GM12878 (cell line): ENCODE data around the gene CFAP65. TPM values are rescaled to one million over a fixed set of nuclear protein-coding genes. Genes with fewer than 3 reads are reported as not detected.

Experiments
- ATAC-seq: fragments of 200-7000 bp; cut with Tn5 transposase; 3 replicates; pipeline ENCODE4 v1.9.1; 2020; ENCODE audit warnings: mild to moderate bottlenecking, moderate library complexity
- BruUV-seq: library from RNA; stranded (reverse); fragments of 400-500 nt; replicated peaks from 2 replicates; lab custom pipeline; 2021; lab: Mats Ljungman, UMichigan
- CTCF ChIA-PET: fragments of 300-600 bp; sonication (Branson Sonifier 250); formaldehyde crosslinking; extraction: SDS; loops from one replicate; lab custom pipeline; 2021; ENCODE audit warnings: inconsistent platforms; lab: Yijun Ruan, JAX
- POLR2A ChIA-PET: fragments of 350-600 bp; formaldehyde crosslinking; extraction: SDS; loops from one replicate; lab custom pipeline; 2021; ENCODE audit warnings: inconsistent platforms; lab: Charles Lee
- RAD21 ChIA-PET: fragments of 300-600 bp; sonication (Branson Sonifier 250); formaldehyde crosslinking; loops from one replicate; lab custom pipeline; 2023; ENCODE audit warnings: antibody characterized with exemption; ENCODE audit not compliant: unreplicated experiment; lab: Charles Lee
- SMC1A ChIA-PET: fragments of 300-600 bp; sonication (Branson Sonifier 250); formaldehyde crosslinking; loops from one replicate; lab custom pipeline; 2023; ENCODE audit not compliant: unreplicated experiment, uncharacterized antibody; lab: Charles Lee
- DNase-seq: peaks from one replicate; pipeline ENCODE4 v3.0.0-alpha.2; 2011; ENCODE audit warnings: low read depth, low spot score
- FAIRE-seq: peaks from 3 replicates; lab custom pipeline; 2011; peaks lifted over from hg19 to GRCh38; lab: Jason Lieb, UNC
- H2AFZ ChIP-seq: 2 replicates; pipeline ENCODE4 v1.6.0; 2011; ENCODE audit warnings: low read depth, low read length, control low read depth; ENCODE audit not compliant: control insufficient read depth
- H3K27ac ChIP-seq: 2 replicates; pipeline ENCODE4 v1.5.1; 2011; ENCODE audit warnings: control low read depth; ENCODE audit not compliant: control insufficient read depth, insufficient read depth
- H3K27me3 ChIP-seq, 2 experiments: replicated peaks in 1 of 2; 2 replicates each; pipeline versions ENCODE4 v1.6.0 to v1.6.1; 2011; ENCODE audit warnings: low read length in 1 of 2; ENCODE audit not compliant: control insufficient read depth in 2 of 2, insufficient read depth in 2 of 2
- H3K36me3 ChIP-seq, 2 experiments: 2 replicates each; pipeline ENCODE4 v1.5.1; 2011; ENCODE audit warnings: low read length in 1 of 2; ENCODE audit not compliant: control insufficient read depth in 2 of 2, insufficient read depth in 2 of 2
- H3K4me1 ChIP-seq: 2 replicates; pipeline ENCODE4 v1.6.1; 2011; ENCODE audit warnings: mild to moderate bottlenecking, low read length, moderate library complexity, mixed read lengths; ENCODE audit not compliant: control insufficient read depth, insufficient read depth
- H3K4me2 ChIP-seq: 2 replicates; pipeline ENCODE4 v1.6.0; 2011; ENCODE audit warnings: control low read depth; ENCODE audit not compliant: control insufficient read depth, insufficient read depth
- H3K4me3 ChIP-seq: fragments of 200-600 bp; sonication (generic); 2 replicates; pipeline ENCODE4 v1.5.1; 2016
- H3K79me2 ChIP-seq: 2 replicates; pipeline ENCODE4 v1.6.0; 2011; ENCODE audit warnings: low read length; ENCODE audit not compliant: control insufficient read depth, insufficient read depth
- H3K9ac ChIP-seq: 2 replicates; pipeline ENCODE4 v1.8.0; 2011; ENCODE audit warnings: low read length, control low read depth, mixed read lengths; ENCODE audit not compliant: control insufficient read depth, insufficient read depth
- H3K9me3 ChIP-seq: replicated peaks from 3 replicates; pipeline ENCODE4 v1.5.1; 2011; ENCODE audit warnings: mild to moderate bottlenecking, low read length; ENCODE audit not compliant: control insufficient read depth, insufficient read depth
- H4K20me1 ChIP-seq: 2 replicates; pipeline ENCODE4 v1.6.0; 2011; ENCODE audit not compliant: control insufficient read depth, insufficient read depth
- BCLAF1 ChIP-seq: fragments of 450-650 bp; IDR thresholded peaks from 2 replicates; pipeline ENCODE4 v1.6.1; 2017; ENCODE audit warnings: antibody characterized with exemption, mild to moderate bottlenecking, moderate library complexity
- MXI1 ChIP-seq: fragments of 150-350 bp; IDR thresholded peaks from 2 replicates; pipeline ENCODE4 v1.6.1; 2011; ENCODE audit warnings: low read depth, mild to moderate bottlenecking, inconsistent platforms, low read length, improper control_type of control experiment
- NFIC ChIP-seq: IDR thresholded peaks from 2 replicates; pipeline ENCODE4 v1.6.1; 2012; ENCODE audit warnings: low read depth, mild to moderate bottlenecking, inconsistent platforms, low read length, moderate library complexity
- POU2F2 ChIP-seq: IDR thresholded peaks from 3 replicates; pipeline ENCODE4 v1.6.1; 2011; ENCODE audit warnings: low read depth, mild to moderate bottlenecking, low read length, borderline replicate concordance
- RELA ChIP-seq: fragments of 450-650 bp; IDR thresholded peaks from 2 replicates; pipeline ENCODE4 v1.8.0; 2014; ENCODE audit warnings: borderline replicate concordance; ENCODE audit not compliant: partially characterized antibody
- SUPT20H ChIP-seq: IDR thresholded peaks from 2 replicates; pipeline ENCODE4 v1.6.1; 2011; ENCODE audit warnings: low read depth, mild to moderate bottlenecking, low read length, moderate library complexity, borderline replicate concordance; ENCODE audit not compliant: control insufficient read depth
- TARDBP ChIP-seq: IDR thresholded peaks from 2 replicates; pipeline ENCODE4 v1.6.1; 2016; ENCODE audit warnings: borderline replicate concordance
- ZNF274 ChIP-seq: IDR thresholded peaks from one replicate; pipeline ENCODE4 v1.8.0; 2011; ENCODE audit not compliant: insufficient read length, insufficient read depth
- WGBS: methylation state at CpG from one replicate; pipeline ENCODE4 v1.1.6; 2016; ENCODE audit warnings: low lambda C conversion rate; ENCODE audit not compliant: insufficient replicate concordance, insufficient coverage; ENCODE audit errors: missing lambda C conversion rate; 5-methylcytosine and 5-hydroxymethylcytosine counted together
- in situ Hi-C: fragments of 300-500 bp; cut with MboI; formaldehyde crosslinking; loops from 9 replicates; pipeline ENCODE4 v1.14.3; 2018; ENCODE audit warnings: mixed read lengths
- intact Hi-C: fragments of 100-400 bp; cut with micrococcal nuclease; formaldehyde crosslinking; loops from one replicate; pipeline ENCODE4 v1.14.2; 2022; ENCODE audit not compliant: unreplicated experiment
- polyA plus RNA-seq, 11 experiments: library from polyadenylated mRNA; depleted of rRNA in 4 of 11; unstranded in 6 of 11; stranded (reverse) in 5 of 11; fragments of >200 nt; fragmentation: Nextera tagmentation in 4 of 11; fragmentation: Illumina TruSeq in 1 of 11; extraction: Ambion mirVana in 4 of 11; extraction: Trizol in 1 of 11; gene quantifications; 1 replicate in 1 of 11; 2 replicates in 10 of 11; pipeline versions ENCODE4 v1.2.1 to v1.2.3, GENCODE V29; 2011 to 2016; ENCODE audit warnings: inconsistent platforms in 2 of 11, missing spikeins in 2 of 11, low read depth in 1 of 11
- total RNA-seq, 4 experiments: library from RNA; depleted of rRNA in 3 of 4; stranded (reverse); fragments of >200 nt in 3 of 4; fragmentation: Illumina TruSeq in 1 of 4; extraction: Trizol in 1 of 4; gene quantifications; 2 replicates each; pipeline versions ENCODE4 v1.2.1 to v1.2.3, GENCODE V29; 2013 to 2021

Gene CFAP65
- total and polyA plus RNA-seq, 10 of the 15 experiments (the other 5 are each of a cell fraction or from before 2014, with no cell fraction given) = not detected

- no peak for TF ChIP-seq NFIC
- no peak for TF ChIP-seq BCLAF1
- no peak for TF ChIP-seq MXI1
- no peak for TF ChIP-seq RELA
- TF ChIP-seq POU2F2 = no peak
- no peak for TF ChIP-seq SUPT20H
- TF ChIP-seq TARDBP = no peak
- TF ChIP-seq ZNF274 = no peak
- H3K9me3 ChIP-seq = no peaks in the 10 kb centered on the region
- H3K4me1 ChIP-seq = no peaks in the 10 kb centered on the region
- POLR2A ChIA-PET = no interaction called here
- no peak overlapping the region for H3K9ac ChIP-seq
- no peaks in the 10 kb centered on the region for H3K79me2 ChIP-seq
- DNase-seq (no peak), ATAC-seq (no peak), FAIRE-seq (no peak)
- no peak overlapping the region for H3K4me2 ChIP-seq
- H3K27ac ChIP-seq = no peak overlapping the region
- SMC1A ChIA-PET = no interaction called here
- intact Hi-C loops = no loop called here
- BruUV-seq = no TSS peak
- H3K27me3 ChIP-seq = peaks cover 12 to 13% of the 10 kb centered on the region in 2 experiments; a peak in 3 of 4 replicates
- no peaks in the 10 kb centered on the region for H3K36me3 ChIP-seq
- no peak overlapping the region for H3K4me3 ChIP-seq
- RAD21 ChIA-PET = no interaction called here
- CTCF ChIA-PET = no interaction called here
- 8% methylated on average over 5 of the region's 5 CpGs for WGBS
- no peaks in the 10 kb centered on the region for H4K20me1 ChIP-seq
- in situ Hi-C loops = no loop called here
- no peak overlapping the region for H2AFZ ChIP-seq
These were observed 77.7 kb downstream of the CFAP65 start for GRCh38 chr2:218963601-218964000.
